Adipocyte (in vitro differentiated cells): Measurements from ENCODE around the gene CCDC167.
A peak's percentile ranks its signal among the peaks of the same experiment; 100 is the strongest.
"Not testable (repeated sequence)": the region's sequence is repeated elsewhere in the genome, so short reads cannot be mapped to it uniquely, and the experiment has no call there.

Experiments used
- DNase-seq: peaks from one replicate; pipeline ENCODE4 v3.0.0-alpha.2; 2015; ENCODE audit warnings: low read depth
- H3K27me3 ChIP-seq: replicated peaks from 2 replicates; pipeline ENCODE4 v1.7.0; 2013; ENCODE audit warnings: mild to moderate bottlenecking, low read length, moderate library complexity; ENCODE audit not compliant: control insufficient read depth, insufficient read depth
- H3K36me3 ChIP-seq: 2 replicates; pipeline ENCODE4 v1.7.0; 2013; ENCODE audit warnings: low read length, mild to moderate bottlenecking, moderate library complexity; ENCODE audit not compliant: control insufficient read depth, insufficient read depth, severe bottlenecking
- H3K4me1 ChIP-seq: 2 replicates; pipeline ENCODE4 v1.7.0; 2013; ENCODE audit warnings: mild to moderate bottlenecking, low read length, moderate library complexity; ENCODE audit not compliant: control insufficient read depth, insufficient read depth
- H3K4me3 ChIP-seq: 2 replicates; pipeline ENCODE4 v1.7.0; 2013; ENCODE audit warnings: mild to moderate bottlenecking, low read length, moderate library complexity
- H3K9ac ChIP-seq: 2 replicates; pipeline ENCODE4 v1.7.0; 2013; ENCODE audit warnings: mild to moderate bottlenecking, low read length, moderate library complexity
- H3K9me3 ChIP-seq: 2 replicates; pipeline ENCODE4 v1.7.0; 2013; ENCODE audit warnings: mild to moderate bottlenecking, low read length, moderate library complexity; ENCODE audit not compliant: control insufficient read depth

CCDC167 gene

GRCh38 chr6:37507077-37507476, 7.4 kb upstream of the CCDC167 start:
- H3K27me3 ChIP-seq: peaks cover 47% of the 10 kb centered on the region

GRCh38 chr6:37506479-37506878, 6.8 kb upstream of the CCDC167 start:
- Histone ChIP-seq H3K27me3 (peaks cover 41% of the 10 kb centered on the region), H3K4me1 (no peaks in the 10 kb centered on the region), H3K9ac (no peak overlapping the region), H3K9me3 (no peaks in the 10 kb centered on the region), H3K4me3 (no peak overlapping the region), H3K36me3 (no peaks in the 10 kb centered on the region)
- DNase-seq: no peak

More at GRCh38 chr6:37507077-37507476, 7.4 kb upstream of the CCDC167 start:
- H3K4me3 ChIP-seq: no peak overlapping the region
- H3K9me3 ChIP-seq: no peaks in the 10 kb centered on the region
- no peak overlapping the region for H3K9ac ChIP-seq
- DNase-seq: no peak
- no peaks in the 10 kb centered on the region for H3K36me3 ChIP-seq
- H3K4me1 ChIP-seq: no peaks in the 10 kb centered on the region

- Histone ChIP-seq H3K36me3 (no peaks in the 10 kb centered on the region), H3K4me3 (no peak overlapping the region)
- DNase-seq: no peak
Observed at GRCh38 chr6:37504024-37504423, 4.3 kb upstream of the CCDC167 start.

GRCh38 chr6:37503309-37503965, 3.7 kb upstream of the CCDC167 start:
- no peaks in the 10 kb centered on the region for H3K9me3 ChIP-seq
- H3K27me3 ChIP-seq: peaks cover 27% of the 10 kb centered on the region
- DNase-seq: no peak
- H3K36me3 ChIP-seq: no peaks in the 10 kb centered on the region
- no peaks in the 10 kb centered on the region for H3K4me1 ChIP-seq
- no peak overlapping the region for H3K9ac ChIP-seq
- no peak overlapping the region for H3K4me3 ChIP-seq

More at GRCh38 chr6:37504024-37504423, 4.3 kb upstream of the CCDC167 start:
- Histone ChIP-seq H3K27me3 (peaks cover 27% of the 10 kb centered on the region), H3K9ac (no peak overlapping the region), H3K9me3 (no peaks in the 10 kb centered on the region), H3K4me1 (no peaks in the 10 kb centered on the region)

- no peaks in the 10 kb centered on the region for H3K9me3 ChIP-seq
- H3K4me1 ChIP-seq: no peaks in the 10 kb centered on the region
- H3K9ac ChIP-seq: no peak overlapping the region
- peaks cover 27% of the 10 kb centered on the region for H3K27me3 ChIP-seq
- no peak for DNase-seq
- H3K36me3 ChIP-seq: no peaks in the 10 kb centered on the region
- no peak overlapping the region for H3K4me3 ChIP-seq
Observed at GRCh38 chr6:37502703-37503291, 3.1 kb upstream of the CCDC167 start.

- Histone ChIP-seq H3K27me3 (peaks cover 23% of the 10 kb centered on the region), H3K9ac (no peak overlapping the region), H3K4me1 (no peaks in the 10 kb centered on the region), H3K9me3 (no peaks in the 10 kb centered on the region), H3K36me3 (no peaks in the 10 kb centered on the region), H3K4me3 (no peak overlapping the region)
- DNase-seq: no peak
Observed at GRCh38 chr6:37501632-37502491, 2.2 kb upstream of the CCDC167 start.

GRCh38 chr6:37500904-37501303, 1.2 kb upstream of the CCDC167 start:
- not testable (repeated sequence) for H3K36me3 ChIP-seq, H3K4me3 ChIP-seq, H3K9me3 ChIP-seq, DNase-seq, H3K9ac ChIP-seq, H3K4me1 ChIP-seq
- H3K27me3 ChIP-seq: peaks cover 20% of the 10 kb centered on the region

- Histone ChIP-seq H3K36me3 (no peaks in the 10 kb centered on the region), H3K9me3 (no peaks in the 10 kb centered on the region), H3K4me3 (peak overlapping the region; percentile 93), H3K4me1 (no peaks in the 10 kb centered on the region), H3K9ac (no peak overlapping the region), H3K27me3 (peaks cover 20% of the 10 kb centered on the region)
- DNase-seq: no peak
Observed at GRCh38 chr6:37500294-37500608, 558 bp upstream of the CCDC167 start.

GRCh38 chr6:37496951-37497885, 2.5 kb downstream of the CCDC167 start:
- H3K4me3 ChIP-seq: no peak overlapping the region
- no peak overlapping the region for H3K9ac ChIP-seq
- H3K9me3 ChIP-seq: no peaks in the 10 kb centered on the region
- no peaks in the 10 kb centered on the region for H3K4me1 ChIP-seq
- DNase-seq: no peak
- H3K36me3 ChIP-seq: no peaks in the 10 kb centered on the region
- peaks cover 1% of the 10 kb centered on the region for H3K27me3 ChIP-seq

- DNase-seq: no peak
- H3K9ac ChIP-seq: no peak overlapping the region
- no peaks in the 10 kb centered on the region for H3K9me3 ChIP-seq
- peaks cover 7% of the 10 kb centered on the region for H3K4me1 ChIP-seq
- H3K4me3 ChIP-seq: no peak overlapping the region
- no peaks in the 10 kb centered on the region for H3K27me3 ChIP-seq
- no peaks in the 10 kb centered on the region for H3K36me3 ChIP-seq
Observed at GRCh38 chr6:37495244-37495934, 4.3 kb downstream of the CCDC167 start.
